ENCODE results near the gene VAV2. TPM values are rescaled to one million over a fixed set of nuclear protein-coding genes. Genes with fewer than 3 reads are reported as not detected.
"Not testable (repeated sequence)": the region's sequence is repeated elsewhere in the genome, so short reads cannot be mapped to it uniquely, and the experiment has no call there.

Gene VAV2
- total RNA-seq, 3 donors from 2014 or later (not counting 1 experiment from before 2014, with no cell fraction given) = 3.9 to 5.1 (median 4.8) TPM

DNA sequence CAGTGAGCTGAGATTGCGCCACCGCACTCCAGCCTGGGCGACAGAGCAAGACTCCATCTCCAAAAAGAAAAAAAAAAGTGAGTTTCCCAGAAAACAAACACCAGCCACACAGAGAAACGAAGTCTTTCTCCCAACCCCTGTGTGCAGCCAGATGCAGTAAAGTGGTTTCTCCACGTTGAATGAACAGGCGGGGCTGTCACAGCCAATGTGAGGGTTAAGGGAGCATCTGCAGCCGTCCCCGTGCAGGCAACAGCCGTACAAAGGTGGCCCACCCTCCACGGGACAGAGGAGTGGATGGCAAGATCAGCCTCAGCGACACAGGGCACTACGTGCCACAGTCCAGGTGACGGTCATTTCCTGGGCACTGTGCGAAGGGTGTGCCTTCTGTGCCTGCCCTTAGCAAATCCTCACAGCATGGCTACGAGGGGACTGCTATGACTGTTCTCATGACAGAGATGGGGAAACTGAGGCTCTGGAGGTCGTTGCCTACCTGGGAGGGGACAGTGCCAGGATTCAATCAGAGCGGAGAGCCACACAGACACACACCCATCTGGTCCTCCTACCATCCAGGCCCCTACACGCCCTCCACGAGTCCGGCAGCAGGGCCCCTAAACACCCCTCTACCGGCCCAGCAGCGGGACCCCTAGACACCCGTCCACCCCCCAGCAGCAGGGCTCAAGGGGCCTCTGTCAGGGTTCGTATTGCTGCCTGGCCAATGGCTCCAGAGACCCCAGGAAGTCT lies 2.3 kb downstream of the VAV2 start:
- intact Hi-C loops (cut with micrococcal nuclease) = no loop called here
- TF ChIP-seq, protein P1, sequence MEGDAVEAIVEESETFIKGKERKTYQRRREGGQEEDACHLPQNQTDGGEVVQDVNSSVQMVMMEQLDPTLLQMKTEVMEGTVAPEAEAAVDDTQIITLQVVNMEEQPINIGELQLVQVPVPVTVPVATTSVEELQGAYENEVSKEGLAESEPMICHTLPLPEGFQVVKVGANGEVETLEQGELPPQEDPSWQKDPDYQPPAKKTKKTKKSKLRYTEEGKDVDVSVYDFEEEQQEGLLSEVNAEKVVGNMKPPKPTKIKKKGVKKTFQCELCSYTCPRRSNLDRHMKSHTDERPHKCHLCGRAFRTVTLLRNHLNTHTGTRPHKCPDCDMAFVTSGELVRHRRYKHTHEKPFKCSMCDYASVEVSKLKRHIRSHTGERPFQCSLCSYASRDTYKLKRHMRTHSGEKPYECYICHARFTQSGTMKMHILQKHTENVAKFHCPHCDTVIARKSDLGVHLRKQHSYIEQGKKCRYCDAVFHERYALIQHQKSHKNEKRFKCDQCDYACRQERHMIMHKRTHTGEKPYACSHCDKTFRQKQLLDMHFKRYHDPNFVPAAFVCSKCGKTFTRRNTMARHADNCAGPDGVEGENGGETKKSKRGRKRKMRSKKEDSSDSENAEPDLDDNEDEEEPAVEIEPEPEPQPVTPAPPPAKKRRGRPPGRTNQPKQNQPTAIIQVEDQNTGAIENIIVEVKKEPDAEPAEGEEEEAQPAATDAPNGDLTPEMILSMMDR (IDR thresholded peaks at IDR 0.05) = no peak
- no peaks in the 10 kb centered on the region for H3K36me3 Mint-ChIP-seq
- Histone ChIP-seq H3K27ac (ENCODE audit: low read length) (no peak overlapping the region), H3K27me3 (ENCODE audit: control insufficient read depth, insufficient read depth, low read length) (peaks cover 11% of the 10 kb centered on the region), H3K36me3 (ENCODE audit: control insufficient read depth, insufficient read depth, low read length) (no peaks in the 10 kb centered on the region), H3K4me3 (ENCODE audit: low read length) (no peak overlapping the region), H3K4me1 (ENCODE audit: control insufficient read depth, insufficient read depth, low read length) (peaks cover 33% of the 10 kb centered on the region), H3K9me3 (ENCODE audit: control insufficient read depth, insufficient read depth, low read length) (no peaks in the 10 kb centered on the region)
- H3K4me3 Mint-ChIP-seq = peak overlapping the region; percentile 31
- peaks cover 0 to 8% of the 10 kb centered on the region in 2 donors for H3K27me3 Mint-ChIP-seq (ENCODE audit: low read depth in 2 of 2)
- no peak for ATAC-seq
- H3K9me3 Mint-ChIP-seq = no peaks in the 10 kb centered on the region
- peaks cover 0 to 7% of the 10 kb centered on the region in 2 donors for H3K4me1 Mint-ChIP-seq
- DNase-seq = no peak
- 86% methylated on average over 22 of the region's 24 CpGs for WGBS (ENCODE audit: insufficient coverage)
- no peak overlapping the region for H3K27ac Mint-ChIP-seq

DNA sequence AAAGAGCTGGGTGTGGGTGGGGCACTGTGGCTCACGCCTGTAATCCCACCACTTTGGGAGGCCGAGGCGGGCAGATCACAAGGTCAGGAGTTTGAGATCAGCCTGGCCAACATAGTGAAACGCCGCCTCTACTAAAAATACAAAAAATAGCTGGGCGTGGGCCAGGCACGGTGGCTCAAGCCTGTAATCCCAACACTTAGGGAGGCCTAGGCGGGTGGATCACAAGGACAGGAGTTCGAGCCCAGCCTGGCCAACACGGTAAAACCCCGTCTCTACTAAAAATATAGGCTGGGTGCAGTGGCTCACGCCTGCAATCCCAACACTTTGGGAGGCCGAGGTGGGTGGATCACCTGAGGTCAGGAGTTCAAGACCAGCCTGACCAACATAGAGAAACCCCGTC lies 3.4 kb downstream of the VAV2 start:
- H3K9me3 ChIP-seq (ENCODE audit: control insufficient read depth, insufficient read depth, low read length); H3K4me1 Mint-ChIP-seq; H3K36me3 Mint-ChIP-seq; H3K36me3 ChIP-seq (ENCODE audit: control insufficient read depth, insufficient read depth, low read length); H3K9me3 Mint-ChIP-seq; H3K27ac ChIP-seq (ENCODE audit: low read length); intact Hi-C loops (cut with micrococcal nuclease); H3K4me3 ChIP-seq (ENCODE audit: low read length); H3K27me3 Mint-ChIP-seq (ENCODE audit: low read depth in 2 of 2); H3K27ac Mint-ChIP-seq; H3K4me3 Mint-ChIP-seq; DNase-seq; ATAC-seq: not testable (repeated sequence)
- WGBS (ENCODE audit: insufficient coverage) = 92% methylated on average over 14 of the region's 14 CpGs
- Histone ChIP-seq H3K4me1 (ENCODE audit: control insufficient read depth, insufficient read depth, low read length) (peaks cover 23% of the 10 kb centered on the region), H3K27me3 (ENCODE audit: control insufficient read depth, insufficient read depth, low read length) (peaks cover 11% of the 10 kb centered on the region)

DNA sequence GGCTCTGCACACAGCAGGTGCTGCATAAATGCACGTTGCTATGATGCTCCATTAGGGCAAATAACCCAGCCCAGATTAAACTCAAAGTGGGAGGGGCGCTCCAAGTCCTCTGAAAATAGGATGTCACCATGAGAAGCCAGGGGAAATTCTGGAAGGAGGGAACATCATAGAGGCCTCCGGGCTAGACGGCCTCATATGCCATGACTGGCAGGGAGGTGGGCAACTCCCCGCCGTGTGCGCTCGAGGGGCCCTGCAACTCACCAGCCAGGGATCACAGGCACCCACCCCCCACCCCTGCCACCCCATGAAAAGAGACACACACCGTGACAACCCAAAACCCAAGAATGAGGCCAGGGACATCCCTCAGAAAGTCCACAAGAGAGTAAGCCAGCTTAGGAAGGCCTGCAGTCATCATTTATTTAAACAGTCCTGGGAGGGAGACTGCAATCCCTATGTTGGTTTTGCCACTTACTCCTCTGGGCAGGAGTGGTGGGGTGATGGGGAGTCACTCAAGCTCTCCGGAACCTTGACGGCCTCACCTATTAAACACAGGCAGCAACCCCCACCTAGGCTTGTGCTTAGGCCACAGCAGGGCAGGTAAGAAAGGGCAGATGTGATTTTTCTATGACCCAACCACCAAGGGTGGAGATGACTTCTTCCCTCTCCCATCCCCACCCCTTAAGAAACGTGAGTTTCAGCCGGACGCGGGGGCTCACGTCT lies 4.0 kb downstream of the VAV2 start:
- no peak overlapping the region for H3K27ac ChIP-seq (ENCODE audit: low read length)
- peaks cover 11% of the 10 kb centered on the region for H3K27me3 ChIP-seq (ENCODE audit: control insufficient read depth, insufficient read depth, low read length)
- peak overlapping the region; percentile 45 for H3K4me3 Mint-ChIP-seq
- no peak for ATAC-seq
- H3K36me3 ChIP-seq (ENCODE audit: control insufficient read depth, insufficient read depth, low read length) = no peaks in the 10 kb centered on the region
- H3K27me3 Mint-ChIP-seq (ENCODE audit: low read depth in 2 of 2) = peaks cover 0 to 8% of the 10 kb centered on the region in 2 donors
- no peaks in the 10 kb centered on the region for H3K9me3 ChIP-seq (ENCODE audit: control insufficient read depth, insufficient read depth, low read length)
- peaks cover 17% of the 10 kb centered on the region for H3K4me1 ChIP-seq (ENCODE audit: control insufficient read depth, insufficient read depth, low read length)
- no peak overlapping the region for H3K4me3 ChIP-seq (ENCODE audit: low read length)
- no peaks in the 10 kb centered on the region for H3K4me1 Mint-ChIP-seq
- no peaks in the 10 kb centered on the region for H3K9me3 Mint-ChIP-seq
- 89% methylated on average over 14 of the region's 16 CpGs for WGBS (ENCODE audit: insufficient coverage)
- DNase-seq = no peak
- no peaks in the 10 kb centered on the region for H3K36me3 Mint-ChIP-seq
- intact Hi-C loops (cut with micrococcal nuclease) = no loop called here
- H3K27ac Mint-ChIP-seq = no peak overlapping the region
- TF ChIP-seq, protein P1 (IDR thresholded peaks at IDR 0.05) = no peak

DNA sequence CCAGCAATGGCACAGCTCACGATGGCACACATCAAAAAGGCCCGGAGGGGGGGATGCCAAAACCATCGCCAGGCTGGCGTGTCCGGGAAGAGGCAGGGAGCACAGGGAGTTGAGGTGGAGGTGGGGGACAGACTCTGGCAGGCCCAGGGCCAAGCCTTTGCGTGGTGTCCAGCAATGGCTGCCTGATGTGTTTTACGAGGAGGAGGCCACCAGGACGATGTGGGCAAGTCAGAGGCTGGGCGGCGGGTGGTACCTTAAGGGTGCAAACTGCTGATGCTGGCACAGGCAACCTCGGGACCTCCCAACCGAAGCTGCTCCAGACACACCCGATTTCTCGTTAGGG lies 4.7 kb downstream of the VAV2 start:
- ATAC-seq (no peak), DNase-seq (no peak)
- TF ChIP-seq, protein P1 (IDR thresholded peaks at IDR 0.05) = no peak
- Histone ChIP-seq H3K9me3 (ENCODE audit: control insufficient read depth, insufficient read depth, low read length) (no peaks in the 10 kb centered on the region), H3K27ac (ENCODE audit: low read length) (no peak overlapping the region), H3K4me3 (ENCODE audit: low read length) (no peak overlapping the region), H3K27me3 (ENCODE audit: control insufficient read depth, insufficient read depth, low read length) (peaks cover 11% of the 10 kb centered on the region), H3K4me1 (ENCODE audit: control insufficient read depth, insufficient read depth, low read length) (peaks cover 14% of the 10 kb centered on the region), H3K36me3 (ENCODE audit: control insufficient read depth, insufficient read depth, low read length) (no peaks in the 10 kb centered on the region)
- 97% methylated on average over 14 of the region's 14 CpGs for WGBS (ENCODE audit: insufficient coverage)
- Mint-ChIP-seq H3K36me3 (no peaks in the 10 kb centered on the region), H3K27me3 (ENCODE audit: low read depth in 2 of 2) (peaks cover 0 to 8% of the 10 kb centered on the region in 2 donors), H3K4me3 (no peak overlapping the region), H3K4me1 (no peaks in the 10 kb centered on the region), H3K27ac (no peak overlapping the region), H3K9me3 (no peaks in the 10 kb centered on the region)
- intact Hi-C loops (cut with micrococcal nuclease) = no loop called here
